Fibroblast of skin of left quadriceps (primary cell): ENCODE results near the gene CCDC102A.
A peak's percentile ranks its signal among the peaks of the same experiment; 100 is the strongest.

Experiments used
- DNase-seq, 2 experiments: peaks; one replicate each; pipeline ENCODE4 v3.0.0-alpha.2; 2013; ENCODE audit warnings: low read depth in 2 of 2

The CCDC102A gene

GRCh38 chr16:57479205-57479975 is 57.0 kb downstream of the CCDC102A start:
- DNase-seq, result peak; percentile 38 to 39

GRCh38 chr16:57478396-57479204 is 57.8 kb downstream of the CCDC102A start:
- DNase-seq, result no peak

GRCh38 chr16:57477531-57478202 is 58.7 kb downstream of the CCDC102A start:
- DNase-seq, result no peak

- DNase-seq, result no peak
Measured at GRCh38 chr16:57476546-57477410, 59.6 kb downstream of the CCDC102A start.

GRCh38 chr16:57475711-57476339 is 60.5 kb downstream of the CCDC102A start:
- no peak for DNase-seq

GRCh38 chr16:57474671-57475661 is 61.4 kb downstream of the CCDC102A start:
- DNase-seq, result no peak

GRCh38 chr16:57473906-57474305 is 62.5 kb downstream of the CCDC102A start:
- DNase-seq, result no peak

- no peak for DNase-seq
Measured at GRCh38 chr16:57473176-57473840, 63.1 kb downstream of the CCDC102A start.

- no peak for DNase-seq
Measured at GRCh38 chr16:57472665-57473060, 63.7 kb downstream of the CCDC102A start.

- DNase-seq, result no peak
Measured at GRCh38 chr16:57471852-57472664, 64.3 kb downstream of the CCDC102A start.

GRCh38 chr16:57471209-57471608 is 65.2 kb downstream of the CCDC102A start:
- no peak for DNase-seq

GRCh38 chr16:57470711-57471110 is 65.7 kb downstream of the CCDC102A start:
- DNase-seq, result no peak

GRCh38 chr16:57469917-57470470 is 66.4 kb downstream of the CCDC102A start:
- no peak for DNase-seq

GRCh38 chr16:57469046-57469445 is 67.3 kb downstream of the CCDC102A start:
- no peak for DNase-seq

- DNase-seq, result no peak
Measured at GRCh38 chr16:57468346-57468745, 68.0 kb downstream of the CCDC102A start.

- no peak for DNase-seq
Measured at GRCh38 chr16:57464523-57464922, 71.8 kb downstream of the CCDC102A start.

GRCh38 chr16:57462978-57463362 is 73.4 kb downstream of the CCDC102A start:
- DNase-seq, result no peak
